ENCODE data around the gene MYO7B. TPM values are rescaled to one million over a fixed set of nuclear protein-coding genes. Genes with fewer than 3 reads are reported as not detected.

The MYO7B gene
- total RNA-seq, 2 donors from 2014 or later: 0.52 to 0.67 TPM

GRCh38 chr2:127627740-127628571 is 92.5 kb downstream of the MYO7B start:
- H3K36me3 ChIP-seq: no peaks in the 10 kb centered on the region
- TF ChIP-seq CTCF (IDR thresholded peaks at IDR 0.05): no peak
- H3K4me1 ChIP-seq: peaks cover 0 to 28% of the 10 kb centered on the region in 2 donors
- H3K9me3 ChIP-seq: no peaks in the 10 kb centered on the region
- no peak overlapping the region for H3K27ac ChIP-seq
- H3K27me3 ChIP-seq: no peaks in the 10 kb centered on the region
- no peak overlapping the region for H3K4me3 ChIP-seq
- DNase-seq (ENCODE audit: low spot score): no peak

- Histone ChIP-seq H3K4me3 (no peak overlapping the region), H3K27me3 (no peaks in the 10 kb centered on the region), H3K9me3 (no peaks in the 10 kb centered on the region), H3K27ac (no peak overlapping the region), H3K4me1 (peaks cover 0 to 38% of the 10 kb centered on the region in 2 donors), H3K36me3 (no peaks in the 10 kb centered on the region)
- TF ChIP-seq CTCF (IDR thresholded peaks at IDR 0.05): no peak
- no peak for DNase-seq (ENCODE audit: low spot score)
Measured at GRCh38 chr2:127628767-127629614, 93.5 kb downstream of the MYO7B start.

GRCh38 chr2:127629637-127630036 is 94.2 kb downstream of the MYO7B start:
- H3K4me1 ChIP-seq: peaks cover 0 to 45% of the 10 kb centered on the region in 2 donors
- no peak overlapping the region for H3K27ac ChIP-seq
- no peak overlapping the region for H3K4me3 ChIP-seq
- no peaks in the 10 kb centered on the region for H3K9me3 ChIP-seq
- H3K36me3 ChIP-seq: no peaks in the 10 kb centered on the region
- H3K27me3 ChIP-seq: no peaks in the 10 kb centered on the region
- TF ChIP-seq CTCF (IDR thresholded peaks at IDR 0.05): no peak
- no peak for DNase-seq (ENCODE audit: low spot score)

- H3K4me3 ChIP-seq: no peak overlapping the region
- no peak overlapping the region for H3K27ac ChIP-seq
- no peaks in the 10 kb centered on the region for H3K9me3 ChIP-seq
- no peak for TF ChIP-seq CTCF (IDR thresholded peaks at IDR 0.05)
- DNase-seq (ENCODE audit: low spot score): no peak
- H3K36me3 ChIP-seq: no peaks in the 10 kb centered on the region
- H3K27me3 ChIP-seq: no peaks in the 10 kb centered on the region
- peaks cover 0 to 51% of the 10 kb centered on the region in 2 donors for H3K4me1 ChIP-seq
Measured at GRCh38 chr2:127630096-127630863, 94.8 kb downstream of the MYO7B start.

- H3K36me3 ChIP-seq: peaks cover 1% of the 10 kb centered on the region
- H3K4me3 ChIP-seq: no peak overlapping the region
- no peak for TF ChIP-seq CTCF (IDR thresholded peaks at IDR 0.05)
- peaks cover 0 to 57% of the 10 kb centered on the region in 2 donors for H3K4me1 ChIP-seq
- peak overlapping the region; percentile 5 for H3K27ac ChIP-seq
- H3K9me3 ChIP-seq: no peaks in the 10 kb centered on the region
- no peak for DNase-seq (ENCODE audit: low spot score)
- H3K27me3 ChIP-seq: no peaks in the 10 kb centered on the region
Measured at GRCh38 chr2:127630864-127631540, 95.5 kb downstream of the MYO7B start.

Measured in right atrium auricular region (tissue), 2 donors.